ENCODE measurements around the gene TAF4B.
"Not testable (repeated sequence)": the region's sequence is repeated elsewhere in the genome, so short reads cannot be mapped to it uniquely, and the experiment has no call there.

The TAF4B gene

DNA sequence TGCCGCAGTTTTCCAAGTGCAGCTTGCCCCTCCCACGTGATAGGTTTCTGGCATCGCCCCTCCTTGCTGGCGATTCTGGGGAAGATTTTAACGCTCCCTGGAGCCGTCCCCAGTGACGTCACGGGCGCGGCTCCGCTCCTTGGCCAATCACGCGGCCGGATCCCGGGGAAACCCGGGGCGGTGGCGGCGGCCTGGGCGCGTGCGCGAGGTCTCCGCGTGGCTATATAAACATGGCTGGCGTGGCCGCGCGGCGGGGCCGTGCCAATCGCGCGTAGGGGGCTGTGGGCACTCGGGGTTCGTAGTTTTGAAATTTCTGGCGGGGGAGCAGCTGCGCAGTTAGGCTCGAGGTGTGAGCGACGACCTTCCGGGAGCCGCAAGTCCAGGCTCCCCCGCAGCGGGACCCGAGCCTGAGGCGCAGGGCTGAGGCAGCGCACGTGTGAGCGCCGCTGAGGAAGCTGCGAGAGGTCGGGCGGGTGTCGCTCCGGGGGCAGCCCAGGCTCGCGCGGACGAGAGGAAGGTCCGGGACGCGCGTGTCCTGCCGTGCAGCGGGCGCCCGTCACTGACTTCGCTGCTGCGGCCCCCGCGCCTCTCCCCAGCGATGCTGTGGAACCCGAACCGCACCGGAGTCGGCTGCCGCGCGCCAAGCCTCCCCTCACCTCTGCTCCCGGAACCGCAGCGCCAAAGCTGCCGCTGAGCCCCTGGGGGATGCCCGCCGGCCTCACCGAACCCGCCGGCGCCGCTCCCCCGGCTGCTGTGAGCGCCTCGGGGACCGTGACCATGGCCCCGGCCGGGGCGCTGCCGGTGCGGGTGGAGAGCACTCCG, at the start of gene TAF4B:
TAF4B (plus strand) TSS at position 217 of the 822 bp plus-strand sequence; CDS start at position 706, 489 bp downstream.
- peak; percentile 90 for FAIRE-seq

- FAIRE-seq = no peak
Observed at GRCh38 chr18:26181343-26181826, 44.9 kb upstream of the TAF4B start.

GRCh38 chr18:26183395-26184112, 42.7 kb upstream of the TAF4B start:
- no peak for FAIRE-seq

DNA sequence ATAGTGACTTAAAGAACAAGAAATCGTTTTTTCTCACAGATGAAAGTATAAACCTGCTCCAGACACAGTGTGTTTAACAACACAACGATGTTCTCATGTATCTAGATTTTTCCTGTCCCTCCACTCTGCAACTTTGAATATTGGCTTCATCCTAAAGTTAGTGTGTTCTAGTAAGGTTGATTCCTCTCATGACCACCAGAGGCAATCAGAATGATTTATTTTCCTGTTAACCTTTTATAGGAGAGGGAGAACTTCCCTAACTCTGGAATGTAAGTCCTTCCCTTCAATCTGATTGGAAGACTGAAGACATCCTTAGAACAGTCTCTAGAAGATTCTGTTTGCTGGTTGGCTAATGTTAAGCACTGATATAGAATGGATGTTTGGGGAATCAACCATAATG, 41.0 kb upstream of the TAF4B start:
- FAIRE-seq = no peak

DNA sequence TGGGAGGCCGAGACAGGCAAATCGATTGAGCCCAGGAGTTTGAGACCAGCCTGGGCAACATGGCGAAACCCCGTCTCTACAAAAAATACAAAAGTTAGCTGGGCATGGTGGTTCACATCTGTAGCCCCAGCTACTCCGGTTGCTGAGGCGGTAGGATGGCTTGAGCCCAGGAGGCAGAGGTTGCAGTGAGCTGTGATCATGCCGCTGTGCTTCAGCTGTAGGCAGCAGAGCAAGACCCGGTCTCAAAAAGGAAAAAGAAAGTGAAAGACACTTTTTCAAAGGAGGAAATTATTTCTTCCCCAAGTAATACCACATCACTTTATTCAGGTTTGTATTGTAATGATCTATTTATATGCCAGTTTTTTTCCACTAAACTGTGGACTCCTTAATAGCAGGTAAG, 35.7 kb upstream of the TAF4B start:
- no peak for FAIRE-seq

DNA sequence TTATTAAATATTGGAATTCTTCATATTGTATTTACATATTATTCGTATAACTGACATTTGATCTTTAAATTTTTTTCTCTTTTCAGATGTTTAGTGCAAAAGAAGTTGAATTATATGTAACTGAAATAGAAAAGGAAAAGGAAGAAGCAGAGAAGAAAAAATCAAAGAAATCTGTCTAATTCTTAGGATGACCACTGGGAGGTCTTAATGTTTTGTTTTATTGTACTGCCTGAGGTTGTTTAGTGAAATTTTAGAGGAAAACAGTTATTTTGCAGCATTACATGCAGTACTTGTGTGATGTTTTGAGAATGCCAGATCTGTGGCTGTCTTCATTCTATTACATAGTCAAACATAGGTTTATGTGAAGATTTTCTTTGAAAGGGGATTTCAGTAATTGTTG, 34.0 kb upstream of the TAF4B start:
- peak; percentile 54 for FAIRE-seq

DNA sequence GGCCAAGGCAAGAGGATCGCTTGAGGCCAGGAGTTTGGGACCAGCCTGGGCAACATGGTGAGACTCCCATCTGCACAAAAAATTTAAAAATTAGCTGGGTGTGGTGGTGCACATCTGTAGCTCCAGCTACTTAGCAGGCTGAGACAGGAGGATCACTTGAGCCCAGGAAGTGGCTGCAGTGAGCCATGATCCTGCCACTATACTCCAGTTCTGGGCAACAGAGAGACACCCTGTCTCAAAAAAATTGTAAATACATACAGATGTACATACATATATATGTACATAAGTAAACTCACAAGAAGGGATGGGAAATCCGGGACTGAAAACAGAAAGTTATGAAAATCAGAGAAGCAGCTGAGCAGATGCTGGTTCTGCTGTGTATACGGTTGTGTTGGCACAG, 29.6 kb upstream of the TAF4B start:
- FAIRE-seq = no peak

DNA sequence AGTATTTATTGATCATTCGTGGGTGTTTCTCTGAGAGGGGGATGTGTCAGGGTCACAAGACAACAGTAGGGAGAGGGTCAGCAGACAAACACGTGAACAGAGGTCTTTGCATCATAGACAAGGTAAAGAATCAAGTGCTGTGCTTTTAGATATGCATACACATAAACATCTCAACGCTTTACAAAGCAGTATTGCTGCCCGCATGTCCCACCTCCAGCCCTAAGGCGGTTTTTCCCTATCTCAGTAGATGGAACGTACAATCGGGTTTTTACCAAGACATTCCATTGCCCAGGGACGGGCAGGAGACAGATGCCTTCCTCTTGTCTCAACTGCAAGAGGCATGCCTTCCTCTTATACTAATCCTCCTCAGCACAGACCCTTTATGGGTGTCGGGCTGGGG, 24.2 kb upstream of the TAF4B start:
- not testable (repeated sequence) for FAIRE-seq

DNA sequence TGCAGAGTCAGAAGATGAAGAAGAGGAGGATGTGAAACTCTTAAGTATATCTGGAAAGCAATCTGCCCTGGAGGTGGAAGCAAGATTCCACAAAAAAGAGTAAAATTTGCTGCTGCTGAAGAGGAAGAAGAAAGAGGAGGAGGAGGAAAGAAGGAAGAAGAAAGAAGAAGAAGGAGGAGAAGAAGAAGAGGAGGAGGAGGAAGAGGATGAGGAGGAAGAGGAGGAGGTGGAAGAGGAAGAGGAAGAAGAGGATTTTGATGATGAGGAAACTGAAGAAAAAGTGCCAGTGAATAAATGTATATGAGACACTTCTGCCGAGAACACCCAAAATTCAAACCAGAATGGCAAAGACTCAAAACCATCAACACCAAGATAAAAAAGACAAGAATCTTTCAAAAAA, 20.9 kb upstream of the TAF4B start:
- FAIRE-seq = no peak

DNA sequence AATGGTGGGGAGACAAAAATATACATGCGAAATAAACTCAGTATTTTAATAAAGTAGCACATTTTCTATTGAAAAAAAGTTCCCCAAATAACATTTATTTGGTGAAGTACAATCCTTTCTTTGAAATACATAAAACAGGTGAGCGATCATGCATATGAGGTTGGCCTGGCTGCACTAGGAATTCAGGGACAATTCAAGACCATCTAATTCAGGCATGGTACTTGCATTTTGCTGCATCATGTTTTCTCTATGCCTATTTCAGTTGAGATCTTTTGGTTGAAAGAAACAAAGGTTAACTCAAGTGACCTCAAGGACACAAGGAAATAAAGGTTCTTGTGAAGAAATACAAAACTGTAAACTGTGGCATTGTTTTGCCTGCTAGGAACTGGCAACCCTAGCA, 19.8 kb upstream of the TAF4B start:
- FAIRE-seq = no peak

- no peak for FAIRE-seq
Observed at GRCh38 chr18:26207937-26208336, 18.3 kb upstream of the TAF4B start.

DNA sequence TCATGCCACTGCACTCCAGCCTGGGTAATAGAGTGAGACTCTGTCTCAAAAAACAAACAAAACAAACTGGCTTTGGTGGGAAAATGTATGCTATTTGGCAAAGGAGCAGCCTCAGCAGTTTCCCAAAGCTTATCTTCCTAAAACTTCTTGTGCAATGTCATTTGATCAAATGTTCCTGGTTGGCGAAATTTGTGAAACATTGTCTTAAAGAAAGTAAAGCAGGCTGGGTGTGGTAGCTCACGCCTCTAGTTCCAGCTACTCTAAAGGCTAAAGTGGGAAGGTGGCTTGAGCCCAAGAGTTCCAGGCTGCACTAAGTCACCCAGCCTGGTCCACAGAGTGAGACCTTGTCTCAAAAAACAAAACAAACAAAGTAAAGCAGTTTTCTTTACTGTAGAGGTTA, 17.3 kb upstream of the TAF4B start:
- no peak for FAIRE-seq

- no peak for FAIRE-seq
Observed at GRCh38 chr18:26210147-26210546, 16.1 kb upstream of the TAF4B start.

DNA sequence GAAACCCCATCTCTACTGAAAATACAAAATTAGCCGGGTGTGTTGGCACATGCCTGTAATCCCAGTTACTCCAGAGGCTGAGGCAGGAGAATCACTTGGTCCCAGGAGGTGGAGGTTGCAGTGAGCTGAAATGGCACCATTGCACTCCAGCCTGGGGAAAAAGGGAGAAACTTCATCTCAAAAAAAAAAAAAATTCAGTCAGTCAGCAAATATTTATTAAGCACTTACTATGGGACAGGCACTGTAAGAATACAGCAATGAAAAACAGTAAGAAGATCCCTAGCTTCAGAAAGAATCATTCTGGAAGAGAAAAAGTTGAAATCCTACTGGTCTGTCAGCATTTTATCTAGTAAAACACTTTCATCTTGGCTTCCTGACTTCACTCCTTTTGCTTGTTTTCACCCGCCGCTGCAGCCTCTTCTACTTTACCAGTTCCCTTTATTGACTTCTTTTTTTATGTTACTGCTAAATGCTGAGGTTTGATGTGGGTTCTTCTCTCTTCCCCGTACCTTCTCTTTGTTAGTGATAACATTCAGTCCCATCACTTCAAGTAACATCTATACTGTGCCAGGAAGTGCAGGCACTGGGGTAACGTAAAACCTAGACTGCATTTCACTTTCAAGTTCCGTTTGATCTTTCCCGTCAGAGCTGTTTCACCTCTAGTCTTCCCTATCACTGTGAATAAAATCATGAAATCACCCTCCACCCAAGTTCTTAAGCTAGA, 10.8 kb upstream of the TAF4B start:
- FAIRE-seq = no peak

DNA sequence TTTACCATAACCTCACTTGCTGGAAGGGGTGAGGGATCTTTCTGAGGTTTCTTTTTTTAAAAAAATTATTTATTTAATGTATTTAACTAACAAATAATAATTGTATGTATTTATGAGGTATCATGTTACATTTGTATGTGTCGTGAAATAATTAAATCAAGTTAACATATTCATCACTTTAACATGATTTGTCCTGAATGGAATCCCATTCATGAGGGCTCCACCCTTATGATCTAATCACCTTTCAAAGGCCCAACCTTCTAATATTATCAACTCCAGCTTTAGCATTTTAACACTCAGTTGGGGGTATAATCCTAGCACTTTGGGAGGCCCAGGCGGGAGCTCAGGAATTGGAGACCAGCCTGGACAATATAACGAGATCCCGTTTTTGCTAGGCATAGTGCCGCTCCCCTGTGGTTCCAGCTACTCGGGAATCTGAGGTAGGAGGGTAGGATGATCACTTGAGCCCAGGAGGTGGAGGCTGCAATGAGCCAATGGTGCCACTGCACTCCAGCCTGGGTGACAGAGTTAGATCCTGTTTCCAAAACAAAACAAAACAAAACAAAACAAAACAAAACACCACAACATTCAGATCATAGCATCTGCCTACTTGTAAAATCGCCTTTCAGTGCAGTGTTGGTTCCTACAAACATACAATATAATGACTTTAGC, 1.1 kb upstream of the TAF4B start:
- FAIRE-seq = no peak

DNA sequence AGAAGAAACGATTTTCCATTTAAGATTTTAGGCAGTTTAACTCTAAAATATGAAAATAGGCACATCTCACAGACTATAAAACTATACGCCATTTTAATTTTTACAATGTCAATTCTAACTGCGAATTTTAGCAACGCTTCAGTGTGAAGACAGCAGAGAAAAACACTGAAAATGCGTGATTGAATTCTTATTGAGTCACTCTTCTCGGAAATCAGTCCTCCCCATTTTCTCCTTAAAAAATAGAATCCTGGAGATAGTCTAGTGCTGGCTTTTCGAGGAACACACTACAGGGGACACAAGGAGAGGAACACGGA, 373 bp upstream of the TAF4B start:
- FAIRE-seq = no peak

DNA sequence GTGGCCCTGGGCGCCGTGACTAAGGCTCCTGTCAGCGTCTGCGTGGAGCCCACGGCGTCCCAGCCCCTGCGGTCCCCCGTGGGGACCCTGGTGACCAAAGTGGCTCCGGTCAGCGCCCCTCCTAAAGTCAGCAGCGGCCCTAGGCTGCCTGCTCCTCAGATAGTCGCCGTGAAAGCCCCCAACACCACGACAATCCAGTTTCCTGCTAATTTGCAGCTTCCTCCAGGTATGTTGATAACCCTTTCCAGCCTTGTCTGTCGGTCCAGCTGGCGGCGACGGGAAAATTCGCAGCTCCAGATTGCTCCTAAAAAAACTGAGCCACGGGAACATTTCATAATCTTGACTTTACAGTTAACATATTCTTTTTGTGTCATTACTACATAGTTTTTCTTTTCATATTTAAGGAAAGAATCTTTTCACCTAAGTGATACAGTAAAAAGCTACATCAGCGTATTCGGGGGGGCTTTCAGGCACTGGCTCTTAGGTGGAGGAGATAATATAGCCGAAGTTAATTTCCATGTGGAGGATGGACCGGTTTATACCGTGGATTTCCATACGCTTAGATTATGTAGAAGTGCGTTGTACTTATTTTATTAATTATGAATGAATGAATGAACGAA, 916 bp downstream of the TAF4B start:
- no peak for FAIRE-seq

- no peak for FAIRE-seq
Observed at GRCh38 chr18:26228562-26229260, 2.5 kb downstream of the TAF4B start.

DNA sequence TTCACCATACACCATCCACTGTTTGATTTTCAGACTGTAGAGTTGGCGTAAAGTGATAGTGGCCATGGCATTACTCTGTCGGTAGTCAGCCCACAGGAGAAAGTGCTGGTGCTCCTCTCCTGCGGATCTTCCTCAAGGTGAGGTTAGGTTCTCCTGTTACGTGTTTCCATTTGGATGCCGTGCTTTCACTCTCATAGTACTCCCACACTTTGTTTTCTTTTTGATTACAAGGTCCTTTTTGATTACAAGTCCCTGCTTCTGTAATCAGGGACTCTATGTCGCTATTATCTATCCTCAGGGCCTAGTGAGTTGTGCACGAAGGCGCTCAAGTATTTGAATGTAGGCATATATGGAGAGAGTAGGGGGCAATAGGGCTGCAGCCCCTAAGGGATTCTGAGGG, 4.3 kb downstream of the TAF4B start:
- FAIRE-seq = no peak

GRCh38 chr18:26233208-26233607, 7.0 kb downstream of the TAF4B start:
- no peak for FAIRE-seq

DNA sequence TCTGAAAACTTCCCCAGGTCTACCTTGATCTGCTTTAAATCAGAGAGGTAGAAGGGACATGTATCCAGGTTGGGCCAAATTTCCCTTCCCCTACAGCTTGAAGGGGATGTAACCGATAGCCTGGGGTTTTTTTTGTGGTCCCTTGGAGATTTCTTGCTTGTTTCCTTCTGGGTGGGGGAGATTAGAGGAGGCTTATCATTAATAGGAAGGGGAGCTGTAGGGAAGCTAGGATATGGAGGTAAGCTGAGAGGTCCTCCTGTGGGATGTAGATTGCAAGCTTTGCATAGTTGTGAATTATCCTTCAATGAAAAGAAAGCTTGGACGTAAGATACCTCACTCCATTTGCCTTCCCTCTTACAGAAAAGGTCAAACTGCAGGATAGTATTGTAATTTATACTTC, 11.1 kb downstream of the TAF4B start:
- not testable (repeated sequence) for FAIRE-seq

- FAIRE-seq = not testable (repeated sequence)
Observed at GRCh38 chr18:26238718-26239117, 12.5 kb downstream of the TAF4B start.

Measured in A204.1 (cell line).